ENCODE results near the gene POU2F2.

POU2F2 gene

DNA sequence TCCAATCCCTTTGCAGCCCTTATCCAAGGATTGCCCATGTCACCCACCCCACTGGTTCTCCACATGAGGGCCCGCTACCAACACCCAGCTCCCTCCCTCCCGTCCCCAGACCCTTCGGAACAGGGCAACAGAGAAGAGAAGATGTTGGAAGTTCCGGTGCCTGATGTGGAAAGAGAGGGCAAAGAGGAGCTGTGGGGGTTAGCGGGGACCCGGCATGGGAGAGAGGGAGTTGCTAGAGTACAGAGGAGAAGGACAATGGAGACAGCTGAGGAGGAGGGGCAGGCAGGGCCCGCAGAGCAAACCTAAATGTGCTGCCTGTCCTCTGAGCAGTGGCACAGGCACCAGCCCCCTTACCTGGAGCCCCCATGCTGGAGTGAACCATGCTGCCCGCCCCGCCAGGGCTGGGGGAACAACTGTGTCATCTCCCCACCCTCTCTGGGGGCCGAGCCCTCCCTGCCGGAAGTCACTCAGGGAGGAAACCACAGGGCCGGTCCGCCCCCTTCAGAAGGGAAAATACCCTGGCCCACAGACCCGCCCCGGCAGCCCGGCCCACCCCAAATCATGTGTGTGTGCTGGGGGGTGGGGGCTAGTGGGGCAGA lies at the start of gene POU2F2:
Gene POU2F2, minus strand, starts transcription at position 417 of the 599 bp plus-strand sequence. Its CDS starts 35 bp downstream, at position 382.
- peak; percentile 82 for DNase-seq

DNA sequence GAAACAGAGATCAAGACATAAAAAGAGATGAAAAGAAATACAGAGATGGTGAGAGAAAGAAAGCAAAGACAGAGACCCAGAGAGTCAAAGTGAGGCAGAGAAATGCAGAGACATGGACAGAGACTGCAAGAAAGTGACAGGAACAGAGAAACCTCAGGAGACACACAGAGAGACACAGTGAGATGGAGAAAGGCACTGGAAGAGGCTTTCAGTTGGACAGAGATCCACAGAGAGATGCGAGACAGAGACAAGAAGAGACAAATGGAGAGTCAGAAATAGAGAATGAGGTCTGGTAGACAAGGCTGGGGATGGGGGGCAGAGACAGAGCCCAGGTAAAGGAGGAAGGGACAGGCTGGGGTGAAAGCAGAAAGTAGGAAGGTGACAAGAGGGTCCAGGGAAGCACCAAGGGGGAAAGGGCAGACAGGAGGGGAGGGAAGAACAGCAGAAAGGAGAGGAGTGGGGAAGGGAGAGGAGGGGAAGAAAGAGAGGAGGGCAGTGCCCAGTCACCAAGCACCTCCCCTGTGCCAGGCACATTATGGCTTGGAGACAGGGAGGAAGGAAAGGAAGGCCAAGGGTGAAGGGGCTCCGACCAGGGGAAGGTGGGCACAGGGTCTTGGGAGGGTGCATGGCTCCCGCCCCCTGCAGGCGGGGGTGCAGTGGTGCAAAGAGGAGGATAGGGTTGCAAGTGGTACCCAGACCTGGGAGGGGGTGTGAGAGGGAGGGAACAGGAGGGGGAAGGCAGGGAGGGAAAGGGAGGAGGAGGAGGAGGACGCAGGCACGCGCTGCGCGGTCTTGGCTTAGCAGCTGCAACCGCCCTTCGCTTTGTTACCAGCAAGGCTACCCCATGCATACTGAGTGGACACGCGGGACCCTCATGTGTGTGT lies 46.8 kb upstream of the POU2F2 start:
- DNase-seq = no peak

DNA sequence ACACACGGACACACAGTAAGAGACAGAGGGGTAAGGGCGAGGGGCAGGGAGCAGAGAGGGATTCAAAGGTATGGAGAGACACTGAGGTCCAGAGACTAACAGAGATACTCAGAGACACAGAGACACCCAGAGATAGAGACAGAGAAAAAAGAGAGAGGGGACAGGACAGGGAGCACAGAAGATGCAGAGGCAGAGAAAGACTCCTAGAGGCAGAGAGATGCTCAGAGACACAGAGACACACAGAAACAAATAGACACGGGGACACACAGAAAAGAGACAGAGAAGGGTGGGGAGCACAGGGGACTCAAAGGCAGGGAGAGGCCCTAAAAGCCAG lies 45.4 kb upstream of the POU2F2 start:
- DNase-seq = no peak

- peak; percentile 55 for DNase-seq
Measured at GRCh38 chr19:42176990-42177685, 44.9 kb upstream of the POU2F2 start.

GRCh38 chr19:42176649-42176989 lies 44.4 kb upstream of the POU2F2 start:
- DNase-seq = no peak

DNA sequence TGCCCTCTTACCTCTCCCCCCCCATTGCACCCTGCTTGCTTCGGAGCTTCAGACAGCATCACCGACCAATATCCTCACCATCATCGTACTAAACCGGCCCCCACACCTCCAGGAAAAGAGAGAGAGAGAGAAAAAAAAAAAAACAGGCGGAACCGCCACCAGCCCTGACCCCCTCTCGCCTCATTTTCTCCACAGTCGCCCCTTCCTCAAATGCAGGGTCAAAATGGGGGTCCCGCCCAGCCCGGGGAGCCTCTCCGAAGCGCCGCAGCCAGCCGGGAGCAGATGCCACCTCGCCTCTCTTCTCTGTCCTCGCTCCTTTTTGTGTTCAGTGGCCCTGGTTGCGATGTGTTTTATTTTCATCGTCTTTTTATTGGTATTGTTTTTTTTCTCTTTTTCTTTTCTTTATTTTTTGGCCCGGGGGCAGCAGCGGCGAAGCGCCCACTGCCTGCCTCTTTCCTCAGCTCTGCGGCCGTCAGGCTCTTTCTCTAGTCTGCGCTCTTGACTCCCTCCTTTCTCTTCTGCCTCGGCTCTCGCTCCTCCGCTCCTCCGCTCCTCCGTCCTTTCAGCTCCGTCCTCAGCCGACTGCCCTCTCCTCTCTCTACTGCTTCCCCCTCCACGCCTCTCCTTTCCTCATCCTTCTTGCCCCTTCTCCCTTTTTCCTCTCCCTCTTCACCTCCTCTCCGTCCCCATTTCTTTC lies 43.9 kb upstream of the POU2F2 start:
- no peak for DNase-seq

DNA sequence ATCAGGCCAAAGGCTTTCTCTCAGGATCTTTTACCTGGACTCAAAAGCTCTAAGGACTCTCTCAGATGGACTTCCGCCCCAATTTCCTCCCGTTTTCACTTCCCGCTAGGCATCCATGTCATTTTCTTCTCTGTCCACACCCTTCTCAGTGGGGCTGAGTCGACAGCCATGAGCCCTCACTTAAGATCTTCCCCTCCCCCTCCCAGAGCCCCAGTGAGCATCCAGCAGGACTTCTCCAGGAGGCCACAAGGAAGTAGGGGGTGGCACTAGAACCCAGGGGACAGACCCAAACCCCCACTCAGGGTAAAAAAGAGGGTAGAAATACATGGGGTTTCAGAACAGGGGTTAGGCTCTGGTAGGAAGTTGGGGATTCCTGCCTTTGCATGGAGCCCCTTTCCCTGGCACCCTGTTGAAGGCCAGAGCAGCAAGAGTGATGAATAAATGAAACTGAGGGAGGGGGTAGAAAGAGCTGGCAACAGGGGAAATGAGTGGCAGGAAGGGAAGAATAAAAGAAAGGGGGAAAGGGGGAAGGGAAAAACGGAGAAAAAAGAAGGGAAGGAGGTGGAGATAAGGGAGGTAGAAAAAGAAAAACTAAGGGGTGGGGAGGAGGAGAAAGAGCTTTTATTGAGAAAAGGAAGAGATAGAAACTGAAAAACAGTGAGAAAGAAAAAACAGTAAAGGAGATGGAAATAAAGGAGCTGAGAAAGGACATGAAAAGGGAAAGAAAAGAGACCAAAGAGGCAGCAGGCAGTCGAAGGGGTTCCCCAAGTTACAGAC lies 42.9 kb upstream of the POU2F2 start:
- DNase-seq = no peak

DNA sequence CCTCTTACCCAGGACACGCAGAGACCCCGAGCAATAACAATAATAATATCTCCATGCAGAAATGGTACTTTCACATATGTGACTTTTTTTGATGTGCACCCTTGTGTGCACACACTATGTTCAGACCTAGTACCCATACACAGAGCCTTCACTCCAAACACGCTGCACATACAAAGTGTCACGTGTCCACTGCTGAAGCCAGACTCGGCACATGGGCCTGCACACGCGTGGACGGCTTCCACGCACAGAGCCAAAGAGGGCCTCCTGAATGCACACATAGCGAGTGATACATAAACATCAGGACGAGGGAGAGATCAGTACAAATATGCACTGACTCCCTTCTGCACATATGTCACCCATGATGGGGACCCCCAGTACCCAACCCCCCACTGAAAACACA lies 41.9 kb upstream of the POU2F2 start:
- no peak for DNase-seq

DNA sequence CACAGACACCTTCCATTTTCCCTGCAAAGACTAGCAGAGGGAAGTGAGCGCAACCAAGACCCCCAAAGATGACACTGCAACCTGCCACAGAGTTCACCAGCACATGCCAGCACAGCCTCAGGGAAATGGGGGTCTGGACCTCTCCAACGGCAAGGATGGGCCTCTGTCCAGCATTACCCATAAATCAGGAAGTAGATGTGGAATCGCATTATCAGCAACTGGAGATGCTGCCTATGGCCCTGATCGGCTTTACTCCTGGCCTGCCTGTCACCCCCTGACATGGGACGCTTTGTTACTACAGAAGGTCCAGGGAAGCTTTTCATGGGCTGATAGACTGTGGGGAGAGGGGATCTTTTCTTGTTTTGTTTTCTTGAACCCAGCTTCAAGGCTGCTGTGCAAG lies 41.4 kb upstream of the POU2F2 start:
- no peak for DNase-seq

- no peak for DNase-seq
Measured at GRCh38 chr19:42172261-42172660, 40.0 kb upstream of the POU2F2 start.

GRCh38 chr19:42170715-42171114 lies 38.5 kb upstream of the POU2F2 start:
- no peak for DNase-seq

DNA sequence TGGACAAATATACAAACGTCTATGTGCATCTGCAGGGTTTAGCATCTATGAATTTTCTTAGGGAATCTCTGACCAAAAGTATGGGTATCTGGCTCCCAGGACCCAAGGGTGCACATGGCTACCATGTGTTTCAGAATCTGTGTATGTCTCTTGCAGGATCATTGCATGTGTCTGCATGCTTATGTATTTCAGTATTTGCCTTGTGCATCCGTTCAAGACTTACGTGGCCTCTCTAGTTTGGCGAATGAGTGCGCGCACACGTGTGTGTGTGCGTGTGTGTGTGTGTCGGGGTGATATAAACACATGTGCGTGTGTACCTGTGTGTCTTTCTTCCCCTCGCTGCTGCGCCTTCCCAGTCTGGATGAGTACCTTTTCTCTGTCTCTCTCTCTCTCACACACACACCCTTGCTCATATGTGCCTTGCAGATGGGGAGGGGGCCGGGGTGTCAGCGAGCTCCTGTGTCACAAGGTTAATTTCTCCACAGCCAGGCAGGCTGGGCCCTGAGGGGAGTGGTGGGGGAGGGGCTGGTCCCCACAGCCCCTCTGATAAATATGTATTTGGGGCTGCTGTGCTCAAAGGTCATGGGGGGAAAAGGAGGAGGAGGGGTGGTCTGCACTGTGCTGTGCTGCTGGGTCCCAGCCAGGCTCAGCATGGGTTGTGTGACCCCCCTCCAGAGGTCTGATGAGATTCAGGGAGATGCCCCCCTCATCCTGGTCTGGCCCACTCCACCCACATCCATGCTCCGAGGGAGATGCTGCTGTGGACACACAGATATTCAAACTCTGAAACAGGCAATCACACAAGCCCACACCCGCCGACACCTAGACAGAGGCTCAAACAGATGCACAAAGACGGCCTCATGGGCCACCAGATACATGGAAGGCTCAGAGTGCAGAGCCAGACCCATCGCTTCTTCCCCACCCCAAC lies 37.5 kb upstream of the POU2F2 start:
- no peak for DNase-seq

DNA sequence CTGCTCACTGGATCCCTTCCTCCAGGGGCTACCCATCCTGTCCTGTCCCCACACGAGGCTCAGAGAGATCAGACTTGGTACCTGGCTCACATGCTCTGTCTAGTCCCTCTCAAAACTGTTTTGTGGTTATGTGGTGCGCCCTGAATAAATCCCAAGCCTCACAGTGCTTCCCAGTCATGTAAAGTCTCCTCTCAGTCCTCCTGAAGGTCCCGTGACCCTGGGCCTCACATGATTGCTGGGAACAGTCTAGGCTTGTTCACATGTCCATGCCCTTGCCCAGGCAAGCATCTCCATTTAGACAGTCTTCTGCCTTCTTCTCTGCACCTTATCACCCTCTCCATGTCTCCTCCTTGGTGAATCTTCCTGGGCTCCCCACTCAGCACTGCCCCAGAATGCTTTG lies 36.0 kb upstream of the POU2F2 start:
- DNase-seq = no peak

DNA sequence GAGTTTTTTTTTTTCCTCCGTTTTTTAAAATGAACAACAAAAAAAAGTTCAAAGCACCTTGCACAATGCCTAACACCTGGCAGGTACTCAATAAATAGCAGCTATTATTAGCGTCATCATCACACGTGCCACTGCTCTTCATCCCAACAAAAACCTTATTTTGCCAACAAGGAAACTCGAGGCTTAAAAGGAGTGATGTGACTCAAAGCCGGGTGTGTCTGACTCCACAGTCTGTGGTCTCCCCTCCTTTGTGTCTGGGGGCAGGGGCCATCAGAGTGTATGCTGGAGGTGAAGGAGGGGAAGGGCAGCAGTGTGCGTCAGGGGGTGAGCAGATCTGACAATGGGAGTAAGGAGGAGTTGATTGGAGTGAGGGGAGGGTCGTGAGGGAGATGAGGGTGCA lies 34.1 kb upstream of the POU2F2 start:
- DNase-seq = no peak

GRCh38 chr19:42165146-42165545 lies 32.9 kb upstream of the POU2F2 start:
- DNase-seq = no peak

- no peak for DNase-seq
Measured at GRCh38 chr19:42161616-42162263, 29.5 kb upstream of the POU2F2 start.

- DNase-seq = no peak
Measured at GRCh38 chr19:42159942-42160341, 27.7 kb upstream of the POU2F2 start.

DNA sequence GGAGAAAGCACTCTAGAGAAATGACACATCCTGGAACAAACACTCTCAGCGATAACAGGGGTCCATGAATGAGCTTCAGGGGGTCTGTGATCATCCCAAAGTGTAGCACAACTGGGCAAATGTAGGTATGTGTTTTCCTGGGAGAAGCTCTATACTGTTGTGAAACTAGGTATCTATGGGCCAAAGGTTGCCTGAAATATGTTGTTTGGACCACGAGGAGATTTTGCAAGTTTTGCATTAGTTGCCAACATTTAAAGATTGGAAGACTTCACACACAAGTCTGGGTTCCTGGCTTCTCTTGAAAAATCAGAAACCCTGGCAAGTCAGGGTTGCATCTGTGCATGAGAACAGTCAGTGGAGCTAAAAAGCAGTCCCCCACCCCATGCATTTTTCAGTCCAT lies 26.7 kb upstream of the POU2F2 start:
- no peak for DNase-seq

DNA sequence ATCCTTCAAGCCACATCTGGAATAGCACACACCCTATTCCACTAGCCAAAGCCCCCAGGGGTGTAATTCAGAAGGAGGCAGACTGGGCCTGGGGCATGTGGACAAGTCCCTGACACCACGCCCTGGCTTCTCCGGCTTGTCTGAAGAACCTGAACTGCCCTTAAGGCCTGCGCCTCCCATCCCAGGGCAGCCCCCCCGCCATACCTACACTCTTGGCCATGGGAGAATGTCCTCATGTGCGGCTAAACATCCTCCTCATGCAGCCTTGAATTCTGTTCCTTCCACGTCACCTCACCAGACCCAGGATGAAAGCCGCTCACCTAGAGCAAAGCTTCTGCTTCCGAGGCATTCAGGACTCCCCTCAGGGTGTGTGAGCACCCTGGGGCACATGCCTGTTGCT lies 24.3 kb upstream of the POU2F2 start:
- DNase-seq = no peak

DNA sequence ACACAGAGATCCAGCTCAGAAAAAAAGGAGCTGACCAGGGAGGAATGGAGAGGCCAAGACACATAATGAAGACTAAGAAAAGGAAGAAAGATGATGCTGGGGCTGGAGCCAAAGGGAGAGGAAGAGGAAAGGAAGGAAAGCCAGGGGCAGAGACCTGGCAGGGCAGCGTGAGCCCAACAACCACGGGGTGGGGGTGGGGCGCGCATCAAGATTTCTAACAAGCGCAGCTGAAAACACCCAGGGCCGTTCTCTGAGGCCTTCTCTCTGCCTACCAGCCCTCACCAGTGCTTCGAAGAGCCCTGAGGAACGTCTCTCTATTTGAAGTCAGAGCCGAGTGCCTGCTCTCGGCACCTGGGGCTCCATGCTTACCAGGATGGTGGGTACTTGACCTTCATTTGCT lies 23.6 kb upstream of the POU2F2 start:
- DNase-seq = no peak

All from activated CD4-positive, CD25-positive, alpha-beta regulatory T cell treated with anti-CD3 and anti-CD28 coated beads, Interleukin-2, amount 50 U/mL, for 72 hours (primary cell).